ENCODE data around the gene RBPJ.

The RBPJ gene

DNA sequence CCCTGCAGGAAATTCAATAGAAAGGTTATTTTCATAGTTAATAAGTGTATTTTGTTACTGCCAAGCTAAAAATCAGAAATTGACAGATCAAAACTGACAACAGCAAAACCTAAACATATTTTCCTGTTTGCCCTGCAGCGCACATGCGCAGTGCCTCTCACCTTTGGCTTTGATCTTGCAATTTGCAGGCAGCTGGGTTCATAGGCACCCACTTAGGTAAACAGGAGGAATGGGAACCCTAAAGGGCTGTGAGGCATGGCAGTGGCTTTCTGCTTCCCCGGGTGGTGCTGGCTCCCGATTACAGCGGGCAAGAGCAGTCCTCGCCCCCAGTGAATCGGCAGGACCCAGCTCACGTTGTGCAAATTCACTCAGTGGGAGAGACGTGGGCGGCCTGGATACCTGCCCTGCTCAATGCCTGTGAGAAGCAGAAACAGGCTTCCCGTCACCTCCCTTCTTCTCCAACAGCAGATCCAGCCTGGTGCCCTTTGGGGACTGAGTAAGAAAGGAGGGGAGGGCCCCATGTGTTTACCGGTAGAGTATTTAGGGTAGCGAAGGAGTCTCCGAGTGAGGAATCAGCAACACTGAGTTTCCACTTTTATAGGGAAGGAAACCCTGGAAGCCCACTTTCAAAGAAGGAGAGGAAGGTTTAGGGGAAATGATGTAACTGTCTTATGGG lies 143.7 kb downstream of the RBPJ start:
- TF ChIP-seq EZH2phosphoT487 (IDR thresholded peaks at IDR 0.05; ENCODE audit: low read length) (no peak), EZH2 (optimal IDR thresholded peaks at IDR 0.05; ENCODE audit: low read depth, low read length) (no peak)
- TF ChIP-seq, protein P1, sequence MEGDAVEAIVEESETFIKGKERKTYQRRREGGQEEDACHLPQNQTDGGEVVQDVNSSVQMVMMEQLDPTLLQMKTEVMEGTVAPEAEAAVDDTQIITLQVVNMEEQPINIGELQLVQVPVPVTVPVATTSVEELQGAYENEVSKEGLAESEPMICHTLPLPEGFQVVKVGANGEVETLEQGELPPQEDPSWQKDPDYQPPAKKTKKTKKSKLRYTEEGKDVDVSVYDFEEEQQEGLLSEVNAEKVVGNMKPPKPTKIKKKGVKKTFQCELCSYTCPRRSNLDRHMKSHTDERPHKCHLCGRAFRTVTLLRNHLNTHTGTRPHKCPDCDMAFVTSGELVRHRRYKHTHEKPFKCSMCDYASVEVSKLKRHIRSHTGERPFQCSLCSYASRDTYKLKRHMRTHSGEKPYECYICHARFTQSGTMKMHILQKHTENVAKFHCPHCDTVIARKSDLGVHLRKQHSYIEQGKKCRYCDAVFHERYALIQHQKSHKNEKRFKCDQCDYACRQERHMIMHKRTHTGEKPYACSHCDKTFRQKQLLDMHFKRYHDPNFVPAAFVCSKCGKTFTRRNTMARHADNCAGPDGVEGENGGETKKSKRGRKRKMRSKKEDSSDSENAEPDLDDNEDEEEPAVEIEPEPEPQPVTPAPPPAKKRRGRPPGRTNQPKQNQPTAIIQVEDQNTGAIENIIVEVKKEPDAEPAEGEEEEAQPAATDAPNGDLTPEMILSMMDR (IDR thresholded peaks at IDR 0.05; ENCODE audit: low read length): no peak

DNA sequence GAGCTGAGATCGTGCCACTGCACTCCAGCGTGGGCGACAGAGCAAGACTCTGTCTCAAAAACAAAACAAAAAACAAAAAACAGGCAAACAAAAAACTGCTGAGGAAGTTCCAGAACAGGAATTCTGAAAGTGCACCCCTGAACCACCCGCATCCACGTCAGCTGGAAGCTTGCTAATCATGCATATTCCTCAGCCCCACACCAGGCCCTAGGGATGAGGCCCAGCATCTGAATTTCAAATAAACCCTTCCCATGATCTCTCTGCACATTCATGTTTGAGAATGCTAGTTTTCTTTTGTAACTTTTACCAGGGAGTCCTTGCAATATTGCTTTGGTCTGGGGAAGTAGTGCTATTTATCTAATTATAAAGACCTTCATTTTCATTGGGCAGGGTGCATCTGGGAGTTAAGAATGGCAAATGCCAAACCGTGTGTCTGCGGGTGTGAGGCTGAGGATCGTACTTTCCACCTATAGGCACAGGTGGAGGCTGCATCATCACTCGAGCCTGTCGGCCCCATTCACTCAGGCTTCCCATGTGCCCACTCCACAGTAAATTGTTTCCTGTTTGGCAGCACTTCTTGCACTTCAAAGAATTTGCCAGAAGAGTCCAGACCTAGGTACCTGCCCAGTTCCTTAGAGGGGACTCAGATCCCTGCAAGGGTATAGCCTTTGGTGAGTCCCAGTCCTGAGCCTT lies 145.9 kb downstream of the RBPJ start:
- Histone ChIP-seq H3K36me3 (replicated peaks; ENCODE audit: insufficient read depth, low read length) (no peaks in the 10 kb centered on the region), H3K9me3 (replicated peaks; ENCODE audit: insufficient read depth, low read length) (no peaks in the 10 kb centered on the region), H3K27ac (ENCODE audit: low read length) (no peak overlapping the region), H3K4me3 (ENCODE audit: low read length) (no peak overlapping the region), H3K9me2 (replicated peaks; ENCODE audit: insufficient read depth, low read length) (no peaks in the 10 kb centered on the region), H3K4me2 (ENCODE audit: low read depth, low read length) (no peak overlapping the region), H2AFZ (ENCODE audit: low read length) (no peak overlapping the region), H3K27me3 (replicated peaks; ENCODE audit: insufficient read depth, low read length) (no peaks in the 10 kb centered on the region), H3F3A (ENCODE audit: insufficient read depth, low read length) (no peaks in the 10 kb centered on the region), H3K9ac (ENCODE audit: low read length) (no peak overlapping the region), H3K79me2 (ENCODE audit: low read length) (no peaks in the 10 kb centered on the region), H3K4me1 (ENCODE audit: low read length) (no peaks in the 10 kb centered on the region), H4K20me1 (ENCODE audit: insufficient read depth, low read length) (no peaks in the 10 kb centered on the region)
- DNase-seq: no peak
- TF ChIP-seq EZH2 (optimal IDR thresholded peaks at IDR 0.05; ENCODE audit: low read depth, low read length): no peak
- TF ChIP-seq, protein P1 (IDR thresholded peaks at IDR 0.05; ENCODE audit: low read length): no peak
- TF ChIP-seq EZH2phosphoT487 (IDR thresholded peaks at IDR 0.05; ENCODE audit: low read length): no peak

More for the DNA sequence above, 143.7 kb downstream of the RBPJ start:
- no peak for DNase-seq
- Histone ChIP-seq H3F3A (ENCODE audit: insufficient read depth, low read length) (no peaks in the 10 kb centered on the region), H2AFZ (ENCODE audit: low read length) (no peak overlapping the region), H3K4me3 (ENCODE audit: low read length) (no peak overlapping the region), H3K9ac (ENCODE audit: low read length) (no peak overlapping the region), H3K4me2 (ENCODE audit: low read depth, low read length) (no peak overlapping the region), H3K27ac (ENCODE audit: low read length) (no peak overlapping the region), H3K79me2 (ENCODE audit: low read length) (no peaks in the 10 kb centered on the region), H3K36me3 (replicated peaks; ENCODE audit: insufficient read depth, low read length) (no peaks in the 10 kb centered on the region), H3K27me3 (replicated peaks; ENCODE audit: insufficient read depth, low read length) (no peaks in the 10 kb centered on the region), H3K9me2 (replicated peaks; ENCODE audit: insufficient read depth, low read length) (no peaks in the 10 kb centered on the region), H3K9me3 (replicated peaks; ENCODE audit: insufficient read depth, low read length) (no peaks in the 10 kb centered on the region), H3K4me1 (ENCODE audit: low read length) (no peaks in the 10 kb centered on the region), H4K20me1 (ENCODE audit: insufficient read depth, low read length) (no peaks in the 10 kb centered on the region)

DNA sequence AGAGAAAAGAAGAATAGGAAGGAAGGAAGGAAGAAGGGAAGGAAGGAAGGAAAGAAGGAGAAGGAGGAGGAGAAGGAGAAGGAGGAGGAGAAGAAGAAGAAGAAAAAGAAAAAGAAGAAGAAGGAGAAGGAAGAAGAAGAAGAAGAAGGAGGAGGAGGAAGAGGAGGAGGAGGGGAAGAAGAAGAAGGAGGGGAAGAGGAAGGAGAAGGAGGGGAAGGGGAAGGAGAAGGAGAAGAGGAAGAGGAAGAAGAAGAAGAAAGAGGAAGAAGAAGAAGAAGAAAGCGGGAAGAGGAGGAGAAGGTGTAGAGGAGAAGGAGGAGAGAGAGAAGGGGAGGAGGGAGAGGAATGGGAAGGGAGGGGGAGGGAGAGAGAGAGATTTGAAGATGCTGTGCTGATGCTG lies 146.9 kb downstream of the RBPJ start:
- H3K27ac ChIP-seq (ENCODE audit: low read length): no peak overlapping the region
- H3K9me2 ChIP-seq (replicated peaks; ENCODE audit: insufficient read depth, low read length): no peaks in the 10 kb centered on the region
- no peaks in the 10 kb centered on the region for H4K20me1 ChIP-seq (ENCODE audit: insufficient read depth, low read length)
- H3K4me1 ChIP-seq (ENCODE audit: low read length): no peaks in the 10 kb centered on the region
- no peak for DNase-seq
- H3K9ac ChIP-seq (ENCODE audit: low read length): no peak overlapping the region
- H3F3A ChIP-seq (ENCODE audit: insufficient read depth, low read length): no peaks in the 10 kb centered on the region
- H3K4me2 ChIP-seq (ENCODE audit: low read depth, low read length): no peak overlapping the region
- H3K9me3 ChIP-seq (replicated peaks; ENCODE audit: insufficient read depth, low read length): no peaks in the 10 kb centered on the region
- no peaks in the 10 kb centered on the region for H3K79me2 ChIP-seq (ENCODE audit: low read length)
- no peaks in the 10 kb centered on the region for H3K36me3 ChIP-seq (replicated peaks; ENCODE audit: insufficient read depth, low read length)
- TF ChIP-seq, protein P1 (IDR thresholded peaks at IDR 0.05; ENCODE audit: low read length): no peak
- no peak for TF ChIP-seq EZH2 (optimal IDR thresholded peaks at IDR 0.05; ENCODE audit: low read depth, low read length)
- TF ChIP-seq EZH2phosphoT487 (IDR thresholded peaks at IDR 0.05; ENCODE audit: low read length): no peak
- H2AFZ ChIP-seq (ENCODE audit: low read length): no peak overlapping the region
- no peaks in the 10 kb centered on the region for H3K27me3 ChIP-seq (replicated peaks; ENCODE audit: insufficient read depth, low read length)
- no peak overlapping the region for H3K4me3 ChIP-seq (ENCODE audit: low read length)

Measured in MM.1S (cell line).